A673 (cell line): ENCODE measurements around the gene MAP3K13. TPM values are rescaled to one million over a fixed set of nuclear protein-coding genes. Genes with fewer than 3 reads are reported as not detected.

ENCODE experiments used
- BruUV-seq: library from RNA; stranded (reverse); fragments of 400-500 nt; replicated peaks from 2 replicates; lab custom pipeline; 2021; lab: Mats Ljungman, UMichigan
- CTCF ChIA-PET: fragments of 300-600 bp; sonication (Branson Sonifier 250); formaldehyde crosslinking; loops from one replicate; lab custom pipeline; 2022; ENCODE audit warnings: antibody characterized with exemption; lab: Charles Lee
- POLR2A ChIA-PET: fragments of 300-600 bp; sonication (Branson Sonifier 250); formaldehyde crosslinking; loops from one replicate; lab custom pipeline; 2022; ENCODE audit warnings: antibody characterized with exemption; ENCODE audit not compliant: low non-redundant PET; lab: Charles Lee
- DNase-seq: peaks from one replicate; pipeline ENCODE4 v3.0.0-alpha.2; 2015; ENCODE audit warnings: low spot score
- H3K27ac ChIP-seq: fragments of 200-600 bp; sonication (generic); 2 replicates; pipeline ENCODE4 v1.5.1; 2016; ENCODE audit warnings: mixed run types, low read depth, mild to moderate bottlenecking, mixed read lengths, antibody characterized with exemption, low read length; ENCODE audit not compliant: poor library complexity, severe bottlenecking
- H3K27me3 ChIP-seq: fragments of 200-600 bp; sonication (generic); replicated peaks from 2 replicates; pipeline ENCODE4 v1.6.1; 2017; ENCODE audit warnings: mixed run types, low read depth, mild to moderate bottlenecking, mixed read lengths, antibody characterized with exemption, low read length; ENCODE audit not compliant: insufficient read depth, poor library complexity
- H3K36me3 ChIP-seq: fragments of 200-600 bp; sonication (generic); 2 replicates; pipeline ENCODE4 v1.6.1; 2016; ENCODE audit warnings: mixed run types, mild to moderate bottlenecking, mixed read lengths, antibody characterized with exemption, low read length; ENCODE audit not compliant: insufficient read depth, poor library complexity, severe bottlenecking
- H3K4me1 ChIP-seq: fragments of 200-600 bp; sonication (generic); 2 replicates; pipeline ENCODE4 v1.6.1; 2017; ENCODE audit warnings: mixed run types, mild to moderate bottlenecking, mixed read lengths, antibody characterized with exemption, low read length; ENCODE audit not compliant: insufficient read depth, poor library complexity, severe bottlenecking
- H3K4me3 ChIP-seq: fragments of 200-600 bp; sonication (generic); 2 replicates; pipeline ENCODE4 v1.5.1; 2016; ENCODE audit warnings: low read depth, mixed run types, mild to moderate bottlenecking, mixed read lengths, low read length; ENCODE audit not compliant: poor library complexity, severe bottlenecking
- H3K9me3 ChIP-seq: fragments of 200-600 bp; sonication (generic); 2 replicates; pipeline ENCODE4 v1.6.1; 2016; ENCODE audit warnings: mixed run types, low read depth, mild to moderate bottlenecking, mixed read lengths, antibody characterized with exemption, low read length; ENCODE audit not compliant: poor library complexity, severe bottlenecking
- EZH2 ChIP-seq: fragments of 200-600 bp; sonication (generic); IDR thresholded peaks from 2 replicates; pipeline ENCODE4 v1.6.1; 2017; ENCODE audit warnings: borderline replicate concordance, low read depth, mild to moderate bottlenecking, mixed read lengths, antibody characterized with exemption, low read length; ENCODE audit not compliant: poor library complexity, severe bottlenecking
- intact Hi-C: fragments of 100-400 bp; cut with micrococcal nuclease; formaldehyde crosslinking; loops from one replicate; pipeline ENCODE4 v1.10.0; 2022; ENCODE audit not compliant: unreplicated experiment
- total RNA-seq: library from RNA; stranded (reverse); gene quantifications from 2 replicates; pipeline ENCODE4 v1.2.3, GENCODE V29; 2021
- TF ChIP-seq, protein P1 (sequence below): fragments of 300-800, 200-600 bp; sonication (generic); conservative IDR thresholded peaks from 2 replicates; pipeline ENCODE4 v1.5.1; 2017; ENCODE audit warnings: low read depth, mild to moderate bottlenecking, antibody characterized with exemption, low read length, moderate library complexity, mixed read lengths

Gene MAP3K13
- total RNA-seq, 1 experiment from 2014 or later = 26.8 TPM

DNA sequence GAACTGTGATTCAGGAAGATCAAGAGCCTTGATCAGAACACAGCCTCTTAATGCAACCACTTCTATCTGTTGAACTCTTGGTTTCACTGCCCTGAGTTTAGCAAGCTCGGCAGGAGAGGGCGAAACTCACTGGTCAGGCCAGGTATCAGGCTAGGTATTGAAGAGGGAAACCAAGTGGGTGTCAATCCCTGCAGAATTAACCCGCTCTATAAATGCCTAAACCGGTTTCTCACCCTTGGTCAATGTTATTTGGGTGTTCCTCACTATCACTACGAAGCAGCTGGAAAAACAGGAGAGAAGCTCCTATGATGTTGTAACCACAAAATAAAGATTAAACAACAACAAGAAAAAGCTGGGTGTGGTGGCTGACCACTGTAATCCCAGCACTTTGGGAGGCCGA lies 165.6 kb downstream of the MAP3K13 start:
- Histone ChIP-seq H3K27me3 (no peaks in the 10 kb centered on the region), H3K4me3 (no peak overlapping the region), H3K9me3 (no peaks in the 10 kb centered on the region), H3K36me3 (no peaks in the 10 kb centered on the region), H3K27ac (no peak overlapping the region), H3K4me1 (no peaks in the 10 kb centered on the region)
- no TSS peak for BruUV-seq
- ChIA-PET CTCF (no interaction called here), POLR2A (no interaction called here)
- TF ChIP-seq, protein P1, sequence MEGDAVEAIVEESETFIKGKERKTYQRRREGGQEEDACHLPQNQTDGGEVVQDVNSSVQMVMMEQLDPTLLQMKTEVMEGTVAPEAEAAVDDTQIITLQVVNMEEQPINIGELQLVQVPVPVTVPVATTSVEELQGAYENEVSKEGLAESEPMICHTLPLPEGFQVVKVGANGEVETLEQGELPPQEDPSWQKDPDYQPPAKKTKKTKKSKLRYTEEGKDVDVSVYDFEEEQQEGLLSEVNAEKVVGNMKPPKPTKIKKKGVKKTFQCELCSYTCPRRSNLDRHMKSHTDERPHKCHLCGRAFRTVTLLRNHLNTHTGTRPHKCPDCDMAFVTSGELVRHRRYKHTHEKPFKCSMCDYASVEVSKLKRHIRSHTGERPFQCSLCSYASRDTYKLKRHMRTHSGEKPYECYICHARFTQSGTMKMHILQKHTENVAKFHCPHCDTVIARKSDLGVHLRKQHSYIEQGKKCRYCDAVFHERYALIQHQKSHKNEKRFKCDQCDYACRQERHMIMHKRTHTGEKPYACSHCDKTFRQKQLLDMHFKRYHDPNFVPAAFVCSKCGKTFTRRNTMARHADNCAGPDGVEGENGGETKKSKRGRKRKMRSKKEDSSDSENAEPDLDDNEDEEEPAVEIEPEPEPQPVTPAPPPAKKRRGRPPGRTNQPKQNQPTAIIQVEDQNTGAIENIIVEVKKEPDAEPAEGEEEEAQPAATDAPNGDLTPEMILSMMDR = no peak
- no peak for TF ChIP-seq EZH2
- intact Hi-C loops = no loop called here
- DNase-seq = no peak

DNA sequence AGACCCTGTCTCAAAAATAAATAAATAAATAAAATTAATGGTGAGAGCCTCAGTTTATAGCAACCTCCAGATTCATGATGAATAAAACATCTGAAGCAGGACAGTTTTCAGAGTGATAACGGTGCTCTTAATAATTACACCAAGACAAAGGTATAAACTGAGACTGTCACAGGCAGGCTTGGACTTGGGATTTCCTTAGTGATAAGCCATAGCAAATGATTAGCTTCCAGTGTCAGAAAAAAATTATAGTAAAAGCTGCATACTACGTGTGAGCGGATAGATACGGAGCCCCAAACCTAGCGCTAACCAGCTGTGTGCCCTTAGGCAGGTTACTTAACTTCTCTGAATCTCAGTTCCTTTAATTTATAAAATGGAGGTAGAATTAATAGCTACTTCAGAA lies 167.9 kb downstream of the MAP3K13 start:
- ChIA-PET POLR2A (no interaction called here), CTCF (no interaction called here)
- no peak overlapping the region for H3K4me3 ChIP-seq
- no peak for DNase-seq
- intact Hi-C loops = no loop called here
- no peaks in the 10 kb centered on the region for H3K36me3 ChIP-seq
- no peaks in the 10 kb centered on the region for H3K4me1 ChIP-seq
- no peak for TF ChIP-seq EZH2
- TF ChIP-seq, protein P1 = no peak
- no peaks in the 10 kb centered on the region for H3K27me3 ChIP-seq
- no TSS peak for BruUV-seq
- no peaks in the 10 kb centered on the region for H3K9me3 ChIP-seq
- H3K27ac ChIP-seq = no peak overlapping the region

DNA sequence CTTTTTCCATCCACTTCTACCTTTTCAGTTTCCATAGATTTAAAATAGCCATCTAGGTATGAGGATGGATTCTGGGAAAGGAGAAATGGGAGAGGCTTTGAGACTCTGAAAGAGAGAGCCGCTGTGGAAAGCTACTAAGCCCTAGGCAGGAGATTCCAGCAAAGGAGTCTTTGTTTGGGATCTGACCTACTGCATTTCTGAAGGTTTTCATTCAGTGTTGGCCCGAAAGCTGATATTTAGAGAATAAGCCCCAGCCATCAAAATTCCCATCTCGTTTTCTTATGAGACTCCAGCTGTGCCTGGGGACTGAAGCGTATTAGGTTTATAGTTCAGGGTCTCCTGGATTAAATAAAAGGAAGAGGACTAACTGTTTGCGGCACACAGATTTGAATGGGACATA lies 170.0 kb downstream of the MAP3K13 start:
- no TSS peak for BruUV-seq
- CTCF ChIA-PET = no interaction called here
- intact Hi-C loops = no loop called here

More for the DNA sequence above, 170.0 kb downstream of the MAP3K13 start:
- Histone ChIP-seq H3K4me1 (peaks cover 9% of the 10 kb centered on the region), H3K9me3 (no peaks in the 10 kb centered on the region), H3K27ac (no peak overlapping the region), H3K4me3 (no peak overlapping the region), H3K36me3 (no peaks in the 10 kb centered on the region), H3K27me3 (no peaks in the 10 kb centered on the region)
- no peak for TF ChIP-seq EZH2
- TF ChIP-seq, protein P1 = no peak
- POLR2A ChIA-PET = no interaction called here
- DNase-seq = no peak
